Testis (tissue), 3 donors: ENCODE measurements around the gene RHOBTB3. TPM values are rescaled to one million over a fixed set of nuclear protein-coding genes. Genes with fewer than 3 reads are reported as not detected.

Experiments
- DNase-seq: peaks from one replicate; pipeline ENCODE4 v3.0.0-alpha.2; 2019
- H3K27ac ChIP-seq, 2 donors: fragments of 200-600 bp; sonication (generic); one replicate each; pipeline ENCODE4 v1.5.1; 2019
- H3K27me3 ChIP-seq: fragments of 200-600 bp; sonication (generic); one replicate; pipeline ENCODE4 v1.5.1; 2019
- H3K36me3 ChIP-seq: fragments of 200-600 bp; sonication (generic); one replicate; pipeline ENCODE4 v1.5.1; 2017; ENCODE audit warnings: low read depth; ENCODE audit errors: missing control alignments
- H3K4me1 ChIP-seq: fragments of 200-600 bp; sonication (generic); one replicate; pipeline ENCODE4 v1.5.1; 2019
- H3K4me3 ChIP-seq, 2 donors: fragments of 200-600 bp; sonication (generic); one replicate each; pipeline ENCODE4 v1.5.1; 2017 to 2019
- H3K9me3 ChIP-seq: fragments of 200-600 bp; sonication (generic); one replicate; pipeline ENCODE4 v1.5.1; 2017
- CTCF ChIP-seq, 3 experiments: fragments of 450-650 bp in 2 of 3; fragments of 200-600 bp in 1 of 3; sonication (generic) in 1 of 3; IDR thresholded peaks; one replicate each; pipeline ENCODE4 v1.5.1; 2016 to 2019; ENCODE audit warnings: antibody characterized with exemption in 3 of 3, mild to moderate bottlenecking in 2 of 3, moderate library complexity in 1 of 3
- POLR2A ChIP-seq: fragments of 450-650 bp; IDR thresholded peaks from one replicate; pipeline ENCODE4 v1.6.1; 2017; ENCODE audit warnings: antibody characterized with exemption, mild to moderate bottlenecking, moderate library complexity
- WGBS, 2 donors: methylation state at CpG; one replicate each; pipeline ENCODE4 v1.1.5; 2018; 5-methylcytosine and 5-hydroxymethylcytosine counted together
- intact Hi-C: fragments of 100-400 bp; cut with DNase I; formaldehyde crosslinking; loops from one replicate; pipeline ENCODE4 v1.15.1; 2023; ENCODE audit warnings: low total_unique reads
- polyA plus RNA-seq: library from polyadenylated mRNA; stranded (reverse); fragments of 350-450 nt; fragmentation: Illumina TruSeq; extraction: RNeasy Lipid Tissue Mini Kit (QIAGEN cat#74804); gene quantifications from one replicate; pipeline ENCODE4 v1.2.3, GENCODE V29; 2014; ENCODE audit warnings: low read depth, low replicate concordance; ENCODE audit not compliant: insufficient read depth
- total RNA-seq, 2 donors: library from RNA; depleted of rRNA; stranded (reverse); fragments of >200 nt; gene quantifications; one replicate each; pipeline ENCODE4 v1.2.3, GENCODE V29; 2016

RHOBTB3 gene
- total and polyA plus RNA-seq, 3 donors from 2014 or later, result 44.1 to 190 (median 163) TPM

GRCh38 chr5:95786821-95787418 lies 55.8 kb downstream of the RHOBTB3 start:
- WGBS, 2 donors, result 81 to 85% methylated on average over 3 of the region's 3 CpGs
- Histone ChIP-seq H3K27ac (peak overlapping the region in 1 of 2 donors; percentile 2), H3K4me3 (no peak overlapping the region), H3K36me3 (no peaks in the 10 kb centered on the region), H3K27me3 (no peaks in the 10 kb centered on the region), H3K9me3 (no peaks in the 10 kb centered on the region), H3K4me1 (peaks cover 5% of the 10 kb centered on the region)
- DNase-seq, result no peak
- TF ChIP-seq CTCF (IDR thresholded peaks at IDR 0.05) (no peak), POLR2A (no peak)
- intact Hi-C loops, result no loop called here

- H3K36me3 ChIP-seq, result no peaks in the 10 kb centered on the region
- no peak for DNase-seq
These were observed 57.4 kb downstream of the RHOBTB3 start for GRCh38 chr5:95788493-95788892.

GRCh38 chr5:95791751-95792150 lies 60.6 kb downstream of the RHOBTB3 start:
- Histone ChIP-seq H3K27me3 (no peaks in the 10 kb centered on the region), H3K4me3 (no peak overlapping the region), H3K36me3 (no peaks in the 10 kb centered on the region), H3K9me3 (no peaks in the 10 kb centered on the region), H3K4me1 (peaks cover 10% of the 10 kb centered on the region), H3K27ac (no peak overlapping the region)
- 82 to 89% methylated on average over 6 of the region's 6 CpGs for WGBS, 2 donors
- TF ChIP-seq CTCF (IDR thresholded peaks at IDR 0.05) (no peak), POLR2A (no peak)
- DNase-seq, result no peak
- intact Hi-C loops, result no loop called here

More at GRCh38 chr5:95788493-95788892, 57.4 kb downstream of the RHOBTB3 start:
- H3K9me3 ChIP-seq, result no peaks in the 10 kb centered on the region
- H3K4me1 ChIP-seq, result peaks cover 5% of the 10 kb centered on the region
- WGBS, 2 donors, result 88 to 89% methylated on average over 8 of the region's 8 CpGs
- no peaks in the 10 kb centered on the region for H3K27me3 ChIP-seq
- TF ChIP-seq POLR2A (no peak), CTCF (IDR thresholded peaks at IDR 0.05) (no peak)
- intact Hi-C loops, result no loop called here
- H3K4me3 ChIP-seq, result no peak overlapping the region
- no peak overlapping the region for H3K27ac ChIP-seq

GRCh38 chr5:95794070-95794516 lies 63.0 kb downstream of the RHOBTB3 start:
- no peak for DNase-seq
- H3K27ac ChIP-seq, result peak overlapping the region in 1 of 2 donors; percentile 39
- intact Hi-C loops, result no loop called here
- TF ChIP-seq CTCF (IDR thresholded peaks at IDR 0.05) (no peak), POLR2A (no peak)
- no peaks in the 10 kb centered on the region for H3K36me3 ChIP-seq
- no peak overlapping the region for H3K4me3 ChIP-seq
- 47 to 56% methylated on average over 3 of the region's 3 CpGs for WGBS, 2 donors
- peaks cover 6% of the 10 kb centered on the region for H3K4me1 ChIP-seq
- H3K9me3 ChIP-seq, result no peaks in the 10 kb centered on the region
- H3K27me3 ChIP-seq, result no peaks in the 10 kb centered on the region

- no peak for DNase-seq
These were observed 66.2 kb downstream of the RHOBTB3 start for GRCh38 chr5:95797301-95797700.

More at GRCh38 chr5:95797301-95797700, 66.2 kb downstream of the RHOBTB3 start:
- Histone ChIP-seq H3K4me1 (peaks cover 6% of the 10 kb centered on the region), H3K4me3 (no peak overlapping the region), H3K36me3 (no peaks in the 10 kb centered on the region), H3K27me3 (no peaks in the 10 kb centered on the region), H3K27ac (no peak overlapping the region), H3K9me3 (no peaks in the 10 kb centered on the region)
- intact Hi-C loops, result no loop called here
- TF ChIP-seq POLR2A (no peak), CTCF (IDR thresholded peaks at IDR 0.05) (no peak)
- WGBS, 2 donors, result 86 to 97% methylated on average over 3 of the region's 3 CpGs
